Occipital lobe (tissue), 2 donors: ENCODE measurements around the gene TPSAB1. TPM values are rescaled to one million over a fixed set of nuclear protein-coding genes. Genes with fewer than 3 reads are reported as not detected.
"Not testable (repeated sequence)": the region's sequence is repeated elsewhere in the genome, so short reads cannot be mapped to it uniquely, and the experiment has no call there.

Source experiments
- DNase-seq: peaks from one replicate; lab custom pipeline; 2025; lab: John Stamatoyannopoulos, UW
- total RNA-seq: library from RNA; depleted of rRNA; stranded (reverse); fragments of >200 nt; gene quantifications from one replicate; pipeline ENCODE4 v1.2.3, GENCODE V29; 2014

Gene TPSAB1
- total RNA-seq, 1 donor from 2014 or later: not detected

DNA sequence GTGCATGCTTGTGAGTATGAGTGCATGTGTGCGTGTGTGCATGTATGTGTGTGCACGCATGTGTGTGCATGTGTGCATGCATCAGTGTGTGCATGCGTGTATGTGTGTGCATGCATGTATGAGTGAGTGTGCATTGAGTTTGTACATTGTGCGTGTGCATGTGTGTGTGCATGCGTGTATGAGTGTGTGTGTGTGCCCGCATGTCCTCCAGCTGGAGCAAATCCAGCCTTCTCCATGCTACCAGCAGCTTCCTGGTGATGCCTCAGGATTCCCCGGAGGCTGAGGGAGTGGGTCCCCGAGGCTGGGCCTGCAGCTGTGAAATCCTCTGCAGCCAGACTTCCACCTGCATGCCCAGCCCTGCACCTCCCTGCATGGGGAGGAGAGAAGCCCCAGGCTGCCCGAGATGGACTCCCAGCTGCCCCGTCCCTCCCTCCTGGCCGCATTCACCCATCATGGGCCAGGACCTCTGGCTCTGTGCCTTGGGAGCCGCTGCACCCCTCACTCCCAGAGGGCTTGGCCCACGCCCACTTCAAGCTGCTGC, 24.7 kb downstream of the TPSAB1 start:
- no peak for DNase-seq

- no peak for DNase-seq
Observed at GRCh38 chr16:1265826-1266225, 25.3 kb downstream of the TPSAB1 start.

GRCh38 chr16:1269418-1269817, 28.9 kb downstream of the TPSAB1 start:
- DNase-seq: not testable (repeated sequence)

GRCh38 chr16:1271380-1271723, 30.8 kb downstream of the TPSAB1 start:
- no peak for DNase-seq

DNA sequence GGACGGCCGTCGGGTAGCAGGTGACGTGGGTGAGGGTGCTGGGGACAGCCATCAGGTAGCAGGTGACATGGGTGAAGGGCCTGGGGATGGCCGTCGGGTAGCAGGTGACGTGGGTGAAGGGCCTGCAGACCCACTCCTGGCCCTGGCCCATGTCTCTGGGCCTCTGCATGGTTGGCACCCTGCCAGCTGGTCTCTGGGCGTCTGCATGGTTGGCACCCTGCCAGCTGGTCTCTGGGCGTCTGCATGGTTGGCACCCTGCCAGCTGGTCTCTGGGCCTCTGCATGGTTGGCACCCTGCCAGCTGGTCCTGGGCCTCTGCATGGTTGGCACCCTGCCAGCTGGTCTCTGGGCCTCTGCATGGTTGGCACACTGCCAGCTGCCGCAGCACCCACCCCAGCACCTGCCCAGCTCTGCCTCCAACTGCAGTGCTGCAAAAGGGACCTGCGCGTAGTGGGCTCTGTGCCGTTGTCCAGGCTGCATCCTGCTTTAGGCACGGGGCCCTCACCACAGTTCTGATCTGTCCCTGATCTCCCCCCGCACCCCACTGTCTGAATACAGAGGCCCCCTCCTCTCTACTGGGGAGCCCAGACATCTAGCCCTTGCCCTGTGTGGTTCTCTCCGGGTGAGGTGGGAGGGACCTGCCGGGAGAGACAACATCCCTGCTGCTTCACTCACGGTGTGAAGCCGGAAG, 31.4 kb downstream of the TPSAB1 start:
- DNase-seq: not testable (repeated sequence)

DNA sequence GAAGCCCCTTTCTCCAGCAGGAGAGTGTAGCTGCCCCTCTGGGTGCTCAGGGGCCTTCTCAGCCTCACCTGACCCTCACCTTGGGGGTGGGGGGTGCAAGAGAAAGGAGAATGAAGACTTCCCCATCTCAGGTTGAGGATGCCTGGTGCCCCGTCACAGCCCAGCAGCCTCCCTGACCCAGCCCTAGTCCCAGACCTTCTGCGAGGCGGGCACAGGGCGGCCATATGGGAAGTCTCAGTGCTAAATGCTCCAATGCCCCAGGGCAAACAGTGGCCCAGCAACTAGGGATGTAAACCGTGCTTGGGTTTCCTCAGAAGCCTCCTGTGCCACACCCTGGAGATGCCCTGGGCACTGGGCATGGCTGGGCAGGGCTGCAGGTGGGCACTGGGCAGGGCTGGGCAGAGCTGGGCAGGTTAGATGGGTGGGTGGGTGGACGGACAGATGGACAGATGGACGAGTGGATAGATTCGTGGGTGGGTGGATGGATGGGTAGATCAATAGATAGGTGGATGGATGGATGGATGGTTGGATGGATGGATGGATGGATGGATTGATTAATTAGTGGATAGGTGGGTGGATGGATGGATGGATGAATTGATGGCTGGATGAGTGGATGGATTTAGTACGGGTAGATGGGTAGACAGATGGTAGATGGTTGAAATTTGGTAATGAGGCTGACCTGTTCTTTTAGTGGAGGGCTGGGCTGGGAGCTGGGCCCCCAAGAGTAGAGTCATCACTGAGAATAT, 32.1 kb downstream of the TPSAB1 start:
- no peak for DNase-seq

- DNase-seq: no peak
Observed at GRCh38 chr16:1273816-1274215, 33.3 kb downstream of the TPSAB1 start.

GRCh38 chr16:1274767-1275166, 34.3 kb downstream of the TPSAB1 start:
- no peak for DNase-seq

GRCh38 chr16:1275791-1276579, 35.5 kb downstream of the TPSAB1 start:
- DNase-seq: no peak

DNA sequence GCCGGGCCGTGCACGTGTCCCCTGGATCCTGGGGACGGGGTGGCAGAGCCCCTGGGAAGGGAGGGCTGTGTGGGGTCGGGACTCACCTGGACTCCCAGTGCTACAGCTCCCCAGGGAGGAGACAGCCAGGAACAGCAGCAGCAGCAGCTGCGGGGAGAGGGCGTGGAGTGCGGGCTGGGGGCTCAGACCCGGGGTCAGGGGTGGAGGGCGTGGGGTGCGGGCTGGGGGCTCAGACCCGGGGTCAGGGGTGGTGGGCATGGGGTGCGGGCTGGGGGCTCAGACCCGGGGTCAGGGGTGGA, 36.0 kb downstream of the TPSAB1 start:
- DNase-seq: no peak

DNA sequence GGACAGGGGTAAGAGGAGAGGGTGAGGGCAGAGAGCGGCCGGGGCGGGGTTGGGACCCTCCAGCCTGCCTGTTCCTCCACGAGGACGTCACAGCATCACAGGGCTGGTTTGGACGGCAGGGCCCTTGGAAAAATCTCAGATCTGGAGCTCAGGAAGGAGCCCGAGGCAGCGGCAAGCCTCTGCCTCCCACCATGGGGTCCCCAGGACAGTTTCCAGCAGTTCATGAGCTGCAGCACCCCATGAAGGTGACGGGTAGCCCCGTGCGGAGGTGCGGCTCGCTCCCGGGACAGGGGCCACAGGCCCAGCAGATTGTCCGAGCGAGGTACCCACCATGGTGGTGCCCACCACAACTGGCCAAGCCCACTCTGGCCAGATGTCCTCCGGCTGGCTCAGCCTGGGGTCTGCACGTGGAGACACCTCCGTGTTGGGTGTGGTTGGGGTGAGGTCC, 36.7 kb downstream of the TPSAB1 start:
- no peak for DNase-seq

- DNase-seq: no peak
Observed at GRCh38 chr16:1277617-1278282, 37.2 kb downstream of the TPSAB1 start.

GRCh38 chr16:1278477-1278876, 38.0 kb downstream of the TPSAB1 start:
- DNase-seq: no peak

DNA sequence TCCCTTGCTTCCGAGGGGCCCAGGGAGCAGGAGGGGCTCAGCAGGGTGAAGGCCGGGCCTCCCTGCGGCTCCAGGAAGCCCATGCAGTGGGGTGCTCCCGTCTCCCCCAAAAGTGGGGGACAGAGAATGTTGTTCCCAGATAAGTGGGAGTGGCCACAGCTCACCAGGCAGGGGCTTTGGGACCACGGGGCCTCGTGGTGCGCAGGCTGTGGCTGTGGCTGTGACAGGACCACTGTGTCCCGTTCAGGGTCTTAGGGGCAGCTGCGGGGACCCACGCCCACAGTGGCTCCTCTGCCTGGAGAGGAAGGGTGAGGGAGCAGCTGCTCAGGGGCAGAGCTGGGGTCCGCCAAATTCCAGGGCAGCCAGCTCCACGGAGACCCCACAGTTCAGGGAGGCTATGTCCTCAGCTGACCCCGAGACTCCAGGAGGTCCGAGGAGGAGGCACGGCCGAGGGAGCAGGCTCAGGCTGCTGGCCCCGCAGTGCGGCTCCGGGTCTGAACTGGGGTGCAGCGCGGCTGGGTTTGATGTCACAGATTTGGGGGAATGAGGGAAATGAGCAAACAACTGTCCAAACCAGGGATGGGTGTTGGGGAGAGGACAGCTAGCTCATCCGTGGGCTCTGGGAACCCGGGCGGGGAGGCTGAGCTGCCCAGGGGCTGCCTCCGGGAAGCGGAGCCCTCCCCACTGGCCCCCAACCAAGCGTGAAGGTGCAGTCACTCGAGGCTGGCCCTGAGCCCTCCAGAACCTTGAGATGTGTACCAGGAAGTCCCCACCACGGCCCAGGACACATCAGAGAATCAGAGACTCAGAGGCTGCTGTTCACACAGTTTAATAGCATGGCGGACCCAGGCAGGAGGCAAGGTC, 38.8 kb downstream of the TPSAB1 start:
- DNase-seq: no peak

DNA sequence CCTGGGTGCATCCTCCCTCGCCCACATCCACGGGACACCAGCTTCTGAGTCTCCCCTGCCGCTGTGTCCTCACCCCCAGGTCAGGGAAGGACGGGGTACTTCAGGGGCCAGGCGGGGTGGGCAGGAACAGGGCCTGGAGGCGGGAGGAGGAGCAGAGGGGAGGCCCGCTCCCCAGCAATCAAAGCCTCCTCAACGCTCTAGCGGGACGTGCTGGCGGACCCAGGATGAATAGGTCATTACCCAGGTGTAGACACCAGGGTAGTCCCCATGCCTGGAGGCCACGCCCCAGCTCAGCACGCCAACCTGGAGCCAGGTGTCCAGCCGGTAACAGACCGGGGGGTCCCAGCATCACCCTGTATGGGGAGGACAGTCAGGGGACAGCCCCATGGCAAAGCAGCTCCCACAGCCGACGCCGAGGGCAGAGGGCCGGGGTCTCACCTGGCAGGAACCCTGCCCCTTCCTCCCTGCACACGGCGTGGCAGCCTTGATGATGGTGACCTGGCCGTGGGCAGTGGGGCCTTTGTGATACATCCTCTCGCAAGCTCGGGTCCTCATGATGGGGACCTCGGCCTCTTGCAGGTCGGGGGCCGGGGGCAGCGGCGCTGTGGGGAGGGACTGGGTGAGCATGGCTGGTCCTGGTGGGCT, 39.6 kb downstream of the TPSAB1 start:
- no peak for DNase-seq

- no peak for DNase-seq
Observed at GRCh38 chr16:1280783-1281182, 40.3 kb downstream of the TPSAB1 start.

DNA sequence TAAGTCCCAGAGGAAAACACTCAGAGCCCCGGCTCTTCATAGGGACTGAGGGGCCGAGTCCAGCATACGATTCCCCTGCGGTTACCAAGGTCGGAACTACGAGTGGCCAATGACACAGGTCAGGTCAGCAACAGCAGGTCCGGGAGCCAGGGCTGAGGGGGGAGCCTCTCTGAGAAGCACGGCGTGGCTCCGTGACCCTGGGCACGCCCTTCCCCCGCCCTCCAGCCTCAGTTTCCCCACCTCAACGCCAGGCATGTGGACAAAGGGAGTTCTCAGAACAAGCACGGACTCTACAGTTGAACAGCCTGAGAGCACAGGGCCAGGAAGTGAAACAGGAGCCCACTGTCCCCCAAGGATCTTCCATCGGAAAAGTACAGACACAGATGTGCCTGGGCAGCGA, 41.0 kb downstream of the TPSAB1 start:
- DNase-seq: no peak

DNA sequence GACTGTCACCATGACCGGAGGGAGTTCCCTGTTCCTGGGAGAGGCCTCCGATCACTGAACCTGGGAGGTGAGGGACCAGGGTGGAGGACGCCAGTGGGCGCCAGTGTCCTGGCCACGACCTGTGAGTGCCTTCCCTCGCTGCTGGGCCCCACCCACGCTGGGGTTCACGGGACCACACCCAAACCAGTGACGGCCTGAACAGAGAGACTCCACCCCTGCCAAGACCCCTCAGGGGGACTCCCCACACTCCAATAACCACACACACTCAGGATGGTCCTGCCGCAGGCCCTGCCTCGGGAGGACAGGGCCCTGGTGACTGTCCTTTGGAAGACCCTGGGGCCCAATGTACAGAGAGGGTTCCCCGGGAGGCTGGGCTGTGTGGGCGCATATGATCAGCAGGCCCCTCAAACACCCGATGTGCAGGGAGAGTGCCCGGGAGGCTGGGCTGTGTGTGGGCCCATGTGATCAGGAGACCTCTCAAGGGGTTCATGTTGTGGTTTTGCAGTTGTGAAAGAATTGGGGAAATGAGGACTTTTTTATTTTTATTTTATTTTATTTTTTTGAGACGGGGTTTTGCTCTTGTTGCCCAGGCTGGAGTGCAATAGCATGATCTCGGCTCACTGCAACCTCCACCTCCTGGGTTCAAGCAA, 41.9 kb downstream of the TPSAB1 start:
- no peak for DNase-seq

- no peak for DNase-seq
Observed at GRCh38 chr16:1283296-1283695, 42.8 kb downstream of the TPSAB1 start.
